Kidney (tissue), 14 donors: Measurements from ENCODE around the gene DYRK2. TPM values are rescaled to one million over a fixed set of nuclear protein-coding genes. Genes with fewer than 3 reads are reported as not detected.

Experiments
- DNase-seq, 5 donors: peaks; one replicate each; pipeline ENCODE4 v3.0.0-alpha.2; 2013 to 2020
- FAIRE-seq: peaks from 2 replicates; lab custom pipeline; 2012; peaks lifted over from hg19 to GRCh38; lab: Jason Lieb, UNC
- H3K27ac ChIP-seq, 2 donors: one replicate each; pipeline ENCODE4 v1.7.0; 2013; ENCODE audit warnings: low read depth in 2 of 2, low read length in 2 of 2, inconsistent platforms in 1 of 2
- H3K27me3 ChIP-seq: one replicate; pipeline ENCODE4 v1.7.1; 2013; ENCODE audit warnings: low read length, inconsistent platforms; ENCODE audit not compliant: control insufficient read depth, insufficient read depth
- H3K36me3 ChIP-seq, 3 donors: one replicate each; pipeline versions ENCODE4 v1.7.0 to v1.7.1; 2013; ENCODE audit warnings: low read length in 3 of 3, control low read depth in 1 of 3, inconsistent platforms in 1 of 3; ENCODE audit not compliant: insufficient read depth in 3 of 3, control insufficient read depth in 2 of 3
- H3K4me1 ChIP-seq, 3 donors: one replicate each; pipeline versions ENCODE4 v1.7.0 to v1.7.1; 2013; ENCODE audit warnings: low read length in 3 of 3, inconsistent platforms in 1 of 3, low read depth in 1 of 3; ENCODE audit not compliant: control insufficient read depth in 2 of 3, insufficient read depth in 2 of 3
- H3K4me3 ChIP-seq, 3 donors: one replicate each; pipeline versions ENCODE4 v1.7.0 to v1.8.1; 2013; ENCODE audit warnings: low read length in 3 of 3, control low read depth in 1 of 3, inconsistent platforms in 1 of 3
- H3K9ac ChIP-seq, 3 donors: one replicate each; pipeline versions ENCODE4 v1.7.0 to v1.7.1; 2013; ENCODE audit warnings: low read length in 3 of 3, control low read depth in 1 of 3, inconsistent platforms in 1 of 3
- H3K9me3 ChIP-seq, 3 donors: one replicate each; pipeline versions ENCODE4 v1.7.0 to v1.7.1; 2013; ENCODE audit warnings: low read length in 3 of 3, control low read depth in 1 of 3, inconsistent platforms in 1 of 3; ENCODE audit not compliant: control insufficient read depth in 2 of 3, insufficient read depth in 1 of 3
- CTCF ChIP-seq: IDR thresholded peaks from 3 replicates; pipeline ENCODE4 v1.5.1; 2012; ENCODE audit warnings: mild to moderate bottlenecking, moderate library complexity, borderline replicate concordance; ENCODE audit not compliant: insufficient read depth; ENCODE audit errors: extremely low read depth
- intact Hi-C: fragments of 100-400 bp; cut with DNase I; formaldehyde crosslinking; loops from one replicate; pipeline ENCODE4 v1.11.1; 2022
- polyA plus RNA-seq: library from polyadenylated mRNA; stranded (reverse); fragments of 350-450 nt; fragmentation: Illumina TruSeq; extraction: RNeasy Lipid Tissue Mini Kit (QIAGEN cat#74804); gene quantifications from one replicate; pipeline ENCODE4 v1.2.3, GENCODE V29; 2014; ENCODE audit warnings: low read depth, low replicate concordance; ENCODE audit not compliant: insufficient read depth
- total RNA-seq: library from RNA; stranded (reverse); fragmentation: NEBNext Ultra II Directional; extraction: Animal tissue kit (Norgen Biotek cat#: 25700); gene quantifications from one replicate; pipeline ENCODE4 v1.2.1, GENCODE V29; 2021
- donor health status: control.
- donor health status: control.
- donor health status: control.
- donor health status: control.
- donor health status: control.
- donor health status: DM: yes; HTN: yes; CAD: no.
- donor health status: Normal renal cell carcinoma (clear cell type).

DYRK2 gene
- total and polyA plus RNA-seq, 2 donors from 2014 or later: 2.8 to 35.4 TPM

DNA sequence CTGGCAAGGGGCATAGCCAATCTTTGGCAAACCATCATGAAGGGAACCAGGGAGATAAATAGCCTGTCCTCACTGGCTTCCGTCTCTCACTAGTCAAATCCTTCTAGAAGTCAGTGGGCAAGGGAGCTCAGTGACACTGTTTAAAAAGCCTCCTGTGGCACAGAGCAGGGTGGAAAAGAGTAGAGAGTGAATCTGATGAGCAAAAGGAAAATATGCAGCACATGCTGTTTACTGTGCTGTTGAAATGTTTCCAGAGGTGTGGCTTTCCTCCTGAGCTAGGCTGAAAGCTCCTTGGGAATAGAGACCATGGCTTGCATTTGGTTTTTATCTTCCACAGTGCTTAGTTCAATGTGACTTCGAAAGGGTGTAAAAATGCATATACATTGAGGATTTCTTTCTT, 7.7 kb upstream of the DYRK2 start:
- Histone ChIP-seq H3K27ac (no peak overlapping the region), H3K27me3 (no peaks in the 10 kb centered on the region), H3K9ac (no peak overlapping the region), H3K36me3 (no peaks in the 10 kb centered on the region), H3K9me3 (no peaks in the 10 kb centered on the region), H3K4me3 (no peak overlapping the region), H3K4me1 (no peaks in the 10 kb centered on the region)
- FAIRE-seq: no peak
- intact Hi-C loops: loop anchor here (10.0 kb wide), 1 partner anchor 304 kb away; no protein-coding TSS in a partner anchor
- TF ChIP-seq CTCF: no peak
- DNase-seq: no peak

DNA sequence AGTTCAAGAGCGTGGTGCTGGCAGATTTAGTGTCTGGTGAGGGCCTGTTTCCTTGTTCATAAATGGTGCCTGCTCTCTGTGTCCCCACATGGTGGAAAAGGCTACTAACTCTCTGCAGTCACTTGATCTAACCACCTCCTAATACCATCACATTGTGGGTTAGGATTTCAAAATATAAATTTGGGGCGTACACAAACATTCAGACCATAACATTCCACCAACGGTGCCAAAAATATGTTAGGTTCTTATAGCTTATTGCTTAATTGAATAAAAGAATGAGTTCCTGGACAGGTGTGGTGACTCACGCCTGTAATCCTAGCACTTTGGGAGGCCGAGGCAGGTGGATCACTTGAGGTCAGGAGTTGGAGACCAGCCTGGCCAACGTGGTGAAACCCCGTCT, 3.4 kb upstream of the DYRK2 start:
- peaks cover 0 to 2% (median 0%) of the 10 kb centered on the region in 3 donors for H3K4me1 ChIP-seq
- no peak overlapping the region for H3K9ac ChIP-seq
- no peak overlapping the region for H3K4me3 ChIP-seq
- no peaks in the 10 kb centered on the region for H3K9me3 ChIP-seq
- H3K27me3 ChIP-seq: no peaks in the 10 kb centered on the region
- H3K27ac ChIP-seq: no peak overlapping the region
- no peaks in the 10 kb centered on the region for H3K36me3 ChIP-seq
- intact Hi-C loops: loop anchor here (10.0 kb wide), 1 partner anchor 300 kb away; no protein-coding TSS in a partner anchor
- no peak for FAIRE-seq
- no peak for DNase-seq
- no peak for TF ChIP-seq CTCF

- Histone ChIP-seq H3K9ac (no peak overlapping the region), H3K36me3 (no peaks in the 10 kb centered on the region), H3K9me3 (no peaks in the 10 kb centered on the region), H3K4me3 (no peak overlapping the region), H3K27me3 (no peaks in the 10 kb centered on the region), H3K27ac (no peak overlapping the region), H3K4me1 (peaks cover 0 to 6% (median 0%) of the 10 kb centered on the region in 3 donors)
- DNase-seq (no peak), FAIRE-seq (no peak)
- intact Hi-C loops: loop anchor here (10.0 kb wide), 1 partner anchor 299 kb away; no protein-coding TSS in a partner anchor
- TF ChIP-seq CTCF: no peak
Observed at GRCh38 chr12:67645601-67646000, 2.9 kb upstream of the DYRK2 start.

- FAIRE-seq (no peak), DNase-seq (no peak)
- H3K36me3 ChIP-seq: no peaks in the 10 kb centered on the region
- H3K27ac ChIP-seq: no peak overlapping the region
- H3K4me1 ChIP-seq: peaks cover 0 to 11% (median 4%) of the 10 kb centered on the region in 3 donors
- no peak for TF ChIP-seq CTCF
- intact Hi-C loops: loop anchor here (10.0 kb wide), 1 partner anchor 298 kb away; no protein-coding TSS in a partner anchor
- H3K27me3 ChIP-seq: no peaks in the 10 kb centered on the region
- no peak overlapping the region for H3K9ac ChIP-seq
- H3K9me3 ChIP-seq: no peaks in the 10 kb centered on the region
- H3K4me3 ChIP-seq: no peak overlapping the region
Observed at GRCh38 chr12:67646775-67647174, 1.8 kb upstream of the DYRK2 start.
